RCC 7860 (cell line): ENCODE measurements around the gene SH2D1B.
A peak's percentile ranks its signal among the peaks of the same experiment; 100 is the strongest.

ENCODE experiments used
- DNase-seq: peaks from one replicate; pipeline ENCODE4 v3.0.0-alpha.2; 2015; ENCODE audit warnings: low spot score
- FAIRE-seq: peaks from 2 replicates; lab custom pipeline; 2012; peaks lifted over from hg19 to GRCh38; lab: Jason Lieb, UNC

SH2D1B gene

GRCh38 chr1:162400790-162401355, 11.1 kb downstream of the SH2D1B start:
- FAIRE-seq (no peak), DNase-seq (no peak)

GRCh38 chr1:162398999-162399580, 12.8 kb downstream of the SH2D1B start:
- DNase-seq (no peak), FAIRE-seq (no peak)

- no peak for DNase-seq
- no peak for FAIRE-seq
Measured at GRCh38 chr1:162397943-162398560, 13.9 kb downstream of the SH2D1B start.

GRCh38 chr1:162397039-162397448, 14.9 kb downstream of the SH2D1B start:
- DNase-seq (no peak), FAIRE-seq (no peak)

GRCh38 chr1:162396201-162396906, 15.6 kb downstream of the SH2D1B start:
- DNase-seq (no peak), FAIRE-seq (no peak)

GRCh38 chr1:162391790-162392563, 20.0 kb downstream of the SH2D1B start:
- DNase-seq (peak; percentile 26), FAIRE-seq (peak; percentile 58)

GRCh38 chr1:162390396-162391185, 21.3 kb downstream of the SH2D1B start:
- DNase-seq (no peak), FAIRE-seq (no peak)

- DNase-seq (no peak), FAIRE-seq (no peak)
Measured at GRCh38 chr1:162389971-162390370, 22.0 kb downstream of the SH2D1B start.

- DNase-seq: no peak
- FAIRE-seq: no peak
Measured at GRCh38 chr1:162389021-162389818, 22.7 kb downstream of the SH2D1B start.

GRCh38 chr1:162388615-162389014, 23.3 kb downstream of the SH2D1B start:
- FAIRE-seq: no peak
- DNase-seq: no peak

GRCh38 chr1:162388083-162388594, 23.8 kb downstream of the SH2D1B start:
- DNase-seq: no peak
- FAIRE-seq: no peak

- FAIRE-seq (no peak), DNase-seq (no peak)
Measured at GRCh38 chr1:162387226-162388082, 24.5 kb downstream of the SH2D1B start.

- FAIRE-seq (no peak), DNase-seq (no peak)
Measured at GRCh38 chr1:162386292-162387225, 25.4 kb downstream of the SH2D1B start.

GRCh38 chr1:162385702-162386101, 26.2 kb downstream of the SH2D1B start:
- DNase-seq (no peak), FAIRE-seq (no peak)

- DNase-seq: no peak
- FAIRE-seq: no peak
Measured at GRCh38 chr1:162385280-162385623, 26.7 kb downstream of the SH2D1B start.

GRCh38 chr1:162384601-162385279, 27.2 kb downstream of the SH2D1B start:
- DNase-seq (no peak), FAIRE-seq (no peak)

GRCh38 chr1:162384116-162384515, 27.8 kb downstream of the SH2D1B start:
- no peak for DNase-seq
- no peak for FAIRE-seq
